NCI-H2227 (cell line): ENCODE results near the gene ADAM22.

ENCODE experiments used
- DNase-seq: peaks from one replicate; lab custom pipeline; 2025; ENCODE audit not compliant: unreplicated experiment; lab: John Stamatoyannopoulos, UW

ADAM22 gene

DNA sequence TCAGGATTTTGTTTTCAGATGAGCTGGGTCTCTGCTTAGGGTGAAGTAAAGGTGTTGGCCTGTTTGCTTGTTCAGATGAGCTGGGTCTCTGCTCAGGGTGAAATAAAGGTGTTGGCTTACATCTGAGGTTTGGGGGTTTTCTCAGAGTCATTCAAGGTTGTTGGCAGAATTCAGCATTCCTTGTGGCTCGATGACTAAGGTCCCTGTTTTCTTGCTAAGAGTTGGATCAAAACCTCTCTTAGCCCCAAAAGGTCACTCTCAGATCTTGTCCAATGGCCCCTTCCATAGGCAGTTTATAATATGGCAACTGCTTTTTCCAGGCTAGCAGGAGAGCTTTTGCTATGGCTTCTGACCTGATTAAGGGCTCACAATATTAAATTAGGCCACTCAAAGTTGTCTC, 106.6 kb downstream of the ADAM22 start:
- no peak for DNase-seq

DNA sequence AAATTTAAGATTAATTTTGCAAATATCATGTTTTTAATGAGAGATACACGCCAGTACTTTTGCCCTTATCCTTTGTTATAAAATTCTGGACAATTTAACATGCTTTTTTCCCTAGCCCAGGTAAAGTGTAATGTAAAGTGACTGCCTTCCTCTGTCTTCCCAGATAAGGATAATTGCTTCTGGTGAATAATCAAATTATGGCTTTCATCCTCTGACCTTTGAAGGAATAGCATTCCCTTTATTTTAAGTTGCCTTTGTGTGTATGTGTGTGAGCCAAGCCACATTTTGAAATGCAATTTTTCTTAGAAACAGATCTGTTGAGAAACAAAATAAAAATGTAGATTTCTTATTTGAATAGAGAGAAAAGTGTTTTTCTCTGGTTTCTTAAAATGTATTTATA, 107.5 kb downstream of the ADAM22 start:
- DNase-seq: no peak

DNA sequence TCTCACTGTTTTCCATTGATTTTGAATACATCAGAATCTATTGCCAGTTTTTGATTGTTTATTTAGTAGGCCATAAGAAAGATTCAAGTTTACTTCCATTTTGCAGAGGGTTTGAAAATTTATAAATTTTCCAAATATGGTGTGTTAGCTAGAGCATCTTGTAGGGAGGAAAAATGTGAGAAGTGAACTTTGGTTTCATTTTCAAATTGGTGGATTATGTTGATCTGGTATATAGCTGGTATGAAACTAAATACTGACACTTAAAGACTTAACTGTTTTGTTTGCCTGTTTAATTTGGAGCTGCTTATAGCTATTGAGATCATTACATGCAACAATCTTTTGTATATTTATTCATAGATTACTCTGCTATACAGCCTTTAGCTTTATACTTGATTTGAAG, 108.1 kb downstream of the ADAM22 start:
- no peak for DNase-seq

- DNase-seq: no peak
These were observed 108.8 kb downstream of the ADAM22 start for GRCh38 chr7:88042803-88043202.

DNA sequence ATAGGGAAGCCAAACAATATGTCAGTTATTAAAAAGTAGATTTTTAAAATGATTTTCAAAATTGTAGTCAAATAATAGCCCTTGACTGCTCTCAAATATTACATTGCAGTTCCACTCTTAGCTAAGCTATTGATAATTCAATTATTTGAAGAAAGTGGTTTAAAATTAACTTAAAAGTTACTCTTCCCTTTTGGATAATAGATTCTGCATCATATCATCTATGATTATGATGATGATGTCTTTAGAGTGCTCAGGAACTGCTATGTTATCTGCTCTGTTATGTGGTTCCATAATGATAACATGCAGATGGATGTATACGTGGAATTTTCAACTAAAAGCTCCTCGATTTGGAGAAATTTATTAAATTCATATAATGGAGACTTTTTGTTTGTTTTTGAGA, 110.0 kb downstream of the ADAM22 start:
- DNase-seq: no peak

DNA sequence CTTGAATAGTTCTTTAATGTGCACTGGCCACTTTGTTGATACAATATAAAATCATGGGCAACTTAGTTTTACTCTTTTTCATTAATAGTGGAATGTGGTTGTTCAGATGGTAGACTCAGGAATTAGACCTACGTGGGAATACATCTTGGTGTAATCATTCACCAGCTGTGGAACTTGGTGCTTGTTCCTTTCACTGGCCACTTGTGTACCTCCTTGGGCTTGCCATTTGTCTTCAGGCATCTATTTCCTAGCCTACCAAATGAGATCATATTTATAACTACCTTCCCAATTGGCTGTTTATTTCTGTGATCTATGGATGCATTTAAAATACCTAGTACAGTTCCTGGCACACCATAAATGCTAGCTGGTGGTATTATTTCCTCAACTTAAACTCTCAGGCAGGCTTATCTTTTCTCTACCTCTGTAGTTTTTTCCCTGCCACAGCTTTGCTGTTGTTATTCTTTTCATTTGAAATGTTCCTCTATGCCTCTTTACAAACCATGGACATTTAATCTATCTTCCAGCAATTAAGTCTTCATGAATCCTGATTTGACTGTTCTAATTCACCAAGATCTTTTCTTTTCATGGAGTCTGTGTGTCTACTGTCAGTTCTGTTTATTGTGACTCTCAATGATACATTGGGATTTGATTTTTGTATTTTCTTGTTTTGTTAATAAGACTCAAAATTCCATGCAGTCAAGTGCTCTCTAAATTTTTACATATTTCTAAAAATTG, 113.0 kb downstream of the ADAM22 start:
- no peak for DNase-seq

GRCh38 chr7:88057655-88058054, 123.6 kb downstream of the ADAM22 start:
- peak; percentile 81 for DNase-seq

DNA sequence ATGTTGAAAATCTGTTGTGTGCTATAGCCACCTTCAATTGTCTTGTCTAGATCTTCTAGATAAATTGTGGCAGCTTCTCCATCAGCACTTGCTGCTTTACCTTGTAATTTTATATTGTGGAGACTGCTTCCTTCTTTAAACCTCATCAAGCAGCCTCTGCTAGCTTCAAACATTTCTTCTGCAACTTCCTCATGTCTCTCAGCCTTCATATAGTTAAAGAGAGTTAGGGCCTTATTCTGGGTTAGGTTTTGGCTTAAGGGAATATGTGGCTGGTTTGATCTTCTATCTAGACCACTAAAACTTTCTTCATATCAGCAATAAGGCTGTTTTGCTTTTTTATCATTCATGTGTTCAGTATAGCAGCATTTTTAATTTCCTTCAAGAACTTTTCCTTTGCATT, 128.2 kb downstream of the ADAM22 start:
- DNase-seq: no peak

GRCh38 chr7:88069093-88069492, 135.0 kb downstream of the ADAM22 start:
- no peak for DNase-seq

DNA sequence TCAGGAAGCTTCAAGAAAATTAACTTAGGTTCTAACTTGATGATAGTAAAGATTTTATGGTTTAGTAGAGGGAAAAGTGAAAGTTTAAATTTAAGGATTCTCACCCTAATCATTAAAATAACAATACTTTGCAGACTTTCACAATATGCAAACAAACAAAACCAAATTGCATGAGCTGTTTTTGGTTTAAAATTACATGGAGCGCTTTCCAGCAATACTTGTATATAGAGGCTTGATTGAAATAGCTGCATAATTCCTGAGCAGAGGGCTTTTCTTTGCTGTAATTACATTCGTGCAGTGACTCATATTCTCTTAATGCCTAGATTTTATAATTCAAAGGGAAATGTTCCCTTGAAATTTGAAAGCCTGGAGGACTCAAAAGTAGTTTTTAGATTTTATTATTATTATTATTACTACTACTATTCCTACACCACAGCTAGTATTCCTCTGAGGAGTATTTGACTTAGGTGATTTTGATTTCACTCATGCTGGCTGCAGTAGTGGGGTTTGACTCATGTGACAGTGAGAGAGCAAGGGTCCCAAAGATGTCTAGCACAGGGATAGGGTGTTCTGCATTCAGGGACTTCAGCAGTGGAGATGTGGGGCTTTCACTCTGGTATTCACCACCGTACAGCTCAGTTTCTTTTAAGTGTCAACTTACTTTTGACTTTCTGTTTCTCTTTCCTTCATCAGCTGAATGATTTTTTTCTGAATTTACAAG, 138.1 kb downstream of the ADAM22 start:
- no peak for DNase-seq

DNA sequence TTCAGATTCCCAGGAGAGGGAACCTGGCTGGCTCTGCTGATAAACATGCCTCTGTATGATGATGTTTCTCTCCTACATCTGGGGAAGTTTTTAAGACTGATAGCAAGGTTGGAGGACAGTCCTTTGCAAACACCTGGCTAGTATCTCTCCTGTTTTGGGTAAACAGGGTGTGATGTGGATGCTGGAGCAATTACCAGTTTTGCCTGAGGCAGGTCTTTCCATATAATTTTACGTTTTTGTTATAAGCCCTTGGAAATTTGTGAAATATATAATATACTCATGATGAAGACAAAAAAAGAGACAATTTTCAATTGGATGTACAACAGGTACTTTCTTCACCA, 138.6 kb downstream of the ADAM22 start:
- no peak for DNase-seq

DNA sequence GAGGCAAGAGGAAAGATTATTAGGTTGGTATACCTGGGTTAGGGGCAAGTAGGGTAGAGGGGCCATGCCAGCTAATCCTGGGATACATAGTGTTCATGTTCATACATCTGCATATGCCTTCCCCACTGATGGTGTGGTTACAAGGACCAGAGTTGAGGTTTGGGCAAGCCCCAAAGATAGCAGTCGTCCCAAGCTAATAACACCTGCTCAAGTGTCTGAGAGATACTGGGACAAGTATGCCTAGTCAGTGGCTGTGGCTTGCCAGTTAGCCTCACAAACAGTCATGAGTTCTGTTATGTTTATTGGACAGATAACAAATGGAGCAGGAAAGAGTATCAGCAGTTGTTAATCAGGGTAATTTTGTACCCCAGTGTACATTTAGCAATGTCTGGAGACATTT, 139.6 kb downstream of the ADAM22 start:
- DNase-seq: no peak

DNA sequence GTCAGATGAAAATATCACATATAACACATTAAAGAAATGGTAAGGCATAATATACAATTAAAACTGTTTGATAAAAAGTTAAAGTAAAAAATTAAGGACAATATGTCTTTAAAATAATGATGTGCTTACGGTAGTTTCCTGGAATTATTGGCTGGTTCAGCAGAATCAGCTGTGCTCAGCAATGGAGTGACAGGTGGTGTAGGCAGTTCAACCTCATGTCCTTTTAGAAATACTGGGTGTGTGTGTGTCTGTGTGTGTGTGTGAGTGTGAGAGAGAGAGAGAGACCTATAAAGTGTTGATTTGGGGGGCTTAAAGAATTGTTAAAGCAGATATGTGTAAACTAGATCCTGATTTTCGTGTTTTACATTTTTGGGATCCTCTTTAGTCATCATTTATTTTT, 141.2 kb downstream of the ADAM22 start:
- DNase-seq: peak; percentile 22

DNA sequence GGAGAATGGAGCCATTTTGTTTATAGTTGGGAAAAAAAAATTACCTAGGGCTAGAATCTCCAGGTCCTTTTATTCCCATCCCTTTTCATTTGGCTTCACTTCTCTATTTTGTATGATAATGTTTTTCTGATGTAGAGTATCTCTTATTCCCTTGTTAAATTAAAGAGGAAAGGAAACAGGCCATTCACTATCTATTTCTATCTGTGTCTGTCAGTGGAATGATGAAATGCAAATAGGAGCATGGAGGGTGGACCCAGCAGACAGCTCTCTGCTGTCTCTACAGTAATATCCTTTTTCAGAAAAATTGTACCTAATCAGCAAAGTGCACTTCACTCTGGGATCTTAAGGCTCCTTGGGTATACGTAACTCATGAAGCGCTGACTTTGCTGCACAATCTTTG, 149.8 kb downstream of the ADAM22 start:
- DNase-seq: no peak

DNA sequence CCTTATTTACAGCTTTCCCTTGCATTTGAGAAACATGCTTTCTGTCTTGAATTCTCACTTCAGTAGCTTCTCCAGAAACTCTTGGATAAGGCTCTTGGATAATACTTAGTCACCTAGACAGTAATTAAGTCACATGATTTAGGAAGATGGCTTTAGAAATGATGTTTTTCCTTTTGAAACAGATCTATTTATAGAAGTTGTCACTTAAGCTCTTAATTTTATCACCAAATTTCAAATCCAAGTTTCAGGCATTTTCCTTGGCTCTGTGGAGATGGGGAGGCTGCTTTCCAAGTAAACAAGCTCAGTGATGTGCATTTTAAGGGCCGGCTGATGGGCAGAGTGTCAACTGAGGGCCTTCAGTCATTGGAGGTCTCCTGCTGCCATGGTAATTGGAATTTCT, 155.5 kb downstream of the ADAM22 start:
- DNase-seq: peak; percentile 29

GRCh38 chr7:88090240-88090639, 156.2 kb downstream of the ADAM22 start:
- DNase-seq: no peak

DNA sequence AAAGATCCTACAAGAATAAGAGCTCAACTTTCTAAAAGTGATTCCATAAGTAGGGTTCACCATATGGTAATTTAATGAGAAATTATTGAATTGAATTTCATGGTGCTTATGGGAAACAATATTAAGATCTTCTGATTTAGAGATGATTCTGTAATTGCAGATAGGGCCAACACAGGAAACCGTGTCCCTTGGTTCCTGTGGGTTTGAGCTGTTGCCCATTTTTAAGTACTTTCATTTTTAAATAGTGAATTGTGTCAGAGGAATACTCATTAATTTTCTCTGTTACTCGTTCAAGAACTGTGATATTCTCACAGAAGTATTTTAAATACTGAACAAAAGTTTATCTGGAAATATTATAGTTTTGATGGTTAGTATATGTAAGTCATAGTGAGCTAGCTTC, 156.6 kb downstream of the ADAM22 start:
- no peak for DNase-seq

DNA sequence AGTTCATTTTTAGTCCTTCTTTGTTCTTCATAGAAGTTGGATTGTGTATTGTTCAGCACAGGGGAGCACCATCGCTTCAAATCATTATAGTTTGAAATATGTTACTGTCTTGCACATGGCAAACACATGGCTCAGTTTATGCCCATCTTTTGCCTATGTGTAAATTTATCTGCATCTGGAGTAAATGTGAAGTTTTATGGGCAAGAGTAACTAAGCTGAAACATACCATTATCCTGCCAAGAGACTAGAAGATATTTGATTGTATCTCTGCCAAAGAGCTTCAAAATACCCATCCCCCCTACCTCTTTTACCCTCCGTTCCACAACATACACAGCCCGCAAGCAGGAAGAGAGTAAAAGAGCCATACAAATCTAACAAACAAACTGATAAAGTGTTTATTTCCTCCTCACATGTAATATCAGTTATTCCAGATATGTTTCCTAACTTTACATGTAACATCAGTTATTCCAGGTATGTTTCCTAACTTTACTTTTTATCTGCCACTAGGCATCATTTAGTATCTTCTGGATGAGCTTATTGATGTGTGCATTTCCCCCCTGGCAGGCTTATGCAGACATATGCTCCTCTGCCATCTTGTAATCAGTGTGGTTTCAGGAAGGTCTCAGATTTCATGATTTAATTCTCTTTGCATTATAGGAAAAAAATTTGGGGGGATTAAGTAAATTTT, 158.1 kb downstream of the ADAM22 start:
- peak; percentile 36 for DNase-seq

DNA sequence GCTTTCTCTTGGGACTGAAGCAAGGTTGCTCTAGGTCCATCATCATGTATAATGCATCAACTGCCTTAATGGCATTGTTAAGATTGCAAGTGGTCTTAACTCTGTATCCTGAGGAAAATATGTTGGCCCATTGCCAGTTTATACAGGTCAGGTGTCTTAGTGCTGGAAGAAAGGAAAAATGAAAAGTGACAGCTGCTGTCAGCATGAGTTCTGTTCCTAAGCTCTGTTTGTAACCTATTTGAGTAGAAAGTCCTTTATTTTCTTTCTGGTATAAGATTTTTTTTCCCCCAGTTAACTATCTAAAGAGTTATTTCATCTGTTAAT, 158.6 kb downstream of the ADAM22 start:
- DNase-seq: peak; percentile 88

- no peak for DNase-seq
These were observed 167.7 kb downstream of the ADAM22 start for GRCh38 chr7:88101769-88102168.

DNA sequence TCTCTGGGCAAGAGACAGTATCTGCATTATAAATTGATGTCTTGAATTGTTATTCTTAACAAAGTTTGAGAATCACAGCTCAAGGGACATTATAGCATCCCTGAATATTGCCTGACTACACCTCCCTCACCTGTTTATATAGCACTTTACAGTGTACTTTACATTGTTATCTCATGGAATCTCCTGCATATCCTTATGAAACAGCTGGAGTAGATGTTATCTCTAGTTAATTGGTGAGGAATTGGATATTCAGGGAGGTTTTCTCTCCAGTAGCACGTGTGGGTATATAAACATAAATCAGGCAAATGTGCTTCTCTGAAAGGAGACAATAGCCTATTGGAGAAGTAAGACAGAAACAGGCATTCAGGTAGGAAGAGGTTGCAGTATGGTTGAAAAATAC, 168.6 kb downstream of the ADAM22 start:
- no peak for DNase-seq

- DNase-seq: no peak
These were observed 170.7 kb downstream of the ADAM22 start for GRCh38 chr7:88104732-88105131.
